Activated naive CD4-positive, alpha-beta T cell (primary cell): Measurements from ENCODE around the gene SLC16A3.

Source experiments
- DNase-seq, 4 experiments: peaks; one replicate each; lab custom pipeline; 2025; lab: John Stamatoyannopoulos, UW

SLC16A3 gene

GRCh38 chr17:82236142-82236971, 7.5 kb downstream of the SLC16A3 start:
- peak in 3 of 4 experiments; percentile 46 to 63 (median 49) for DNase-seq

GRCh38 chr17:82237083-82237745, 8.4 kb downstream of the SLC16A3 start:
- no peak for DNase-seq

GRCh38 chr17:82237746-82238471, 9.1 kb downstream of the SLC16A3 start:
- DNase-seq = no peak

GRCh38 chr17:82238472-82239201, 9.8 kb downstream of the SLC16A3 start:
- DNase-seq = peak in 2 of 4 experiments; percentile 36 to 51

- DNase-seq = no peak
Observed at GRCh38 chr17:82239401-82239925, 10.6 kb downstream of the SLC16A3 start.

- no peak for DNase-seq
Observed at GRCh38 chr17:82239926-82240505, 11.2 kb downstream of the SLC16A3 start.

GRCh38 chr17:82240506-82241182, 11.8 kb downstream of the SLC16A3 start:
- DNase-seq = no peak

- no peak for DNase-seq
Observed at GRCh38 chr17:82241183-82241925, 12.5 kb downstream of the SLC16A3 start.

- no peak for DNase-seq
Observed at GRCh38 chr17:82241926-82242697, 13.3 kb downstream of the SLC16A3 start.

- DNase-seq = no peak
Observed at GRCh38 chr17:82242698-82242976, 13.8 kb downstream of the SLC16A3 start.

- DNase-seq = no peak
Observed at GRCh38 chr17:82242977-82243647, 14.3 kb downstream of the SLC16A3 start.

GRCh38 chr17:82243648-82244412, 15.0 kb downstream of the SLC16A3 start:
- DNase-seq = no peak

GRCh38 chr17:82244413-82245133, 15.7 kb downstream of the SLC16A3 start:
- DNase-seq = peak in 1 of 4 experiments; percentile 34

- no peak for DNase-seq
Observed at GRCh38 chr17:82245134-82246039, 16.5 kb downstream of the SLC16A3 start.

GRCh38 chr17:82246040-82246364, 17.2 kb downstream of the SLC16A3 start:
- DNase-seq = no peak

- DNase-seq = no peak
Observed at GRCh38 chr17:82246365-82247181, 17.7 kb downstream of the SLC16A3 start.
